ENCODE measurements around the gene SEMA5A.

SEMA5A gene

DNA sequence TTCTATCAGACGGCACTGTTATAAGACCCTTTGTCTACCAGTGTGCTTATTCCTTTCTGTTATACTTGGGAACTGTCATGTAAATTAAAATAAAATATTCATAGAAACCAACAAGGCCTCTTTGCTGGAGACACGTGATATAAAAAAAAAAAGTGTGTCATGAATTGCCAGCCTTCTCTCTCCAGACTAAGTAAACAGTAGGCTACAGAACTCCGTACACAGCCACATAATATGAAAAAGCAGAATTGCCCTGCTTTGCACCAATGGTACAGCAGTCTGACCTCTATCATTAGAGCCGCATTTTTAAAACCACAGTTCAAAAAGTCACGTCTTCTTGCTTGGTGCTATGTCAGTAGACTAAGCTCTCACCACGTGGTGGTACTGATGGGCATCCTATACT is 231.3 kb downstream of the SEMA5A start:
- no peak for DNase-seq

DNA sequence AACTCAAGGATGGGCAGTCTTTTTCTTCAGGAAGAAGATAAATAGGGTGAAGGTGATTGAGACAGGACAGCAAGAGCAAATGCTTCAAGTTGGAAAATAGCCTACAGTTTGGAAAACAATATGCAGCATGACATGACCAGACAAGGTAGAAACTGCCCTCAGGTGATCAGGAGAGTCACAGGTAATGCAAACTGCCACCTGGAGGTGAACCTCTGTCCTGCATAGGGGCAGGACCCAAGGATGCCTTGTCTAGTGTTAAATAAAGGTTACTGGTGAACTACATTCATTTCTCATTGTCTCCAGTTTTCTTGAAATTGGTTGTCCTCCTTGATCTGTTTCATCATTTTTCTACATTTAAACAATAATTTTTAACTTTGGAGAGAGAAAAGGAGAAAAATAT is 232.1 kb downstream of the SEMA5A start:
- DNase-seq = no peak

DNA sequence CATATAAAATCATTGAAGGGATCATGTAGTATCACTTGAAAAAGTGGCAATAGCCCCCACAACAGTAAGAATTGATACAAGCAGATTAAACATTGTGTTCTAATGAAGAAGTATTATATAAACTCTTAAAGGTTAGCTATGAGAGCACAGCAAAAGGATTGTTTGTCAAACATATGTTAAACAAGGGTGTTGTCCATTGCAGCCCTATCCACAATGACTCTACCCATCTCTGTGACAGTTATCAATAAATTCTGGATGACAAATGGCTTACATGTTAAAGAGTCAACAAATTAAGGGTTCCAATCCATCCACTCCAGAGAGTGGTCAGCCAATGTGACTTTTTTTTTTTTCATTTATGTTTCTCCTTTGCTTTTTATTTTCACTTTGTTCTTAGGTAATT is 238.7 kb downstream of the SEMA5A start:
- DNase-seq = no peak

DNA sequence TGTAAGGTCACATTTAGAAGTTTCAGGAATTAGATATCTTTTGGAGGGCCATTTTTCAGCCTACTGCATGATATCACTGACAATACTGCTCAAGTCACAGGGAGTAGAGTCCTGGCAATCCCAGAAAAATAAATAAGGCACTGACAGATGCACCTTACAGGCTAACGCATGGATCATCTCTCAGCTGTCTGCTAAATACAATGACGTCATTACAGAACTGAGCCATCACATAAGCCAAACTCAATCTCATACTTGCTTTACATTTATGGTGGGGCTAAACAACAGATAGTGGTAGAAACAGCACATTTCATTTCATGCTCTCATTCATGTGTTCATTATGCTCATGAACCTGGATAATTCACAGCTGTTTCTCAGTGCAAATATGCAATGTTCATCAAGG is 243.7 kb downstream of the SEMA5A start:
- no peak for DNase-seq

DNA sequence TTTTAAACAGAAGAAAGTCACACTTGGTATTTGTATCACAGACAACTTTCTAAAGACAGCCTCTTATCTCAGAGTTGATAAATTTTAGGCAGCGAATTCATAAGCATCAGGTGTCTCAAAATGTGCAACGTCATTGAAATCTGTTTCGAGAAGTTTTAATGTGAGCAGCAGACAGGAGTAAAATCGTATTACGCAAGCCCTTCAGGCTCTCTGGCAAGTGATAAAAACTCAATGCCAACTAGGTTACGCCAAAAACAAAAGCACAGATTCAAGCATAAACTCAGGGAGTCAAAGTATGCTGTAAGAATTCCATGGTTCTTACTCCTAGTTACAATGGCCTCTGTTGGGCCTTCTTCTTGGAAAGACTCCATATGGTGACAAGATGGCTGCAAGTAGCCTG is 244.7 kb downstream of the SEMA5A start:
- no peak for DNase-seq

DNA sequence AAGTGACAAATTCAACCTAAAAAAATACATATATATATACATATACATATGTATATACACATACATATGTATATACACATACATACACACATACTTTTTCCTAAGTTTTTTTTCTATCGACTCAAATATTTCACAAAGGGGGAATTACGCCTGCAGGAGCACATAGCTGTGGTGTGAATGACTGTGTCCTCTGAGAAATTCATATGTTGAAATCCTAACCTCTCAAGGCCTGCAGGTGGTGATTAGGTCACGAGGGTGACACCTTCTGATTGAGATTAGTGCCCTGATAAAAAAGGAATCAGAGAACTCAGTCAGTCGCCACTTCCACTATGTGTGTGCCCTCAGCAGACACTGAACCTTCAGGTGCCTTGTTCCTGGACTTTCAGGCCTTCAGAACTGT is 248.7 kb downstream of the SEMA5A start:
- no peak for DNase-seq

DNA sequence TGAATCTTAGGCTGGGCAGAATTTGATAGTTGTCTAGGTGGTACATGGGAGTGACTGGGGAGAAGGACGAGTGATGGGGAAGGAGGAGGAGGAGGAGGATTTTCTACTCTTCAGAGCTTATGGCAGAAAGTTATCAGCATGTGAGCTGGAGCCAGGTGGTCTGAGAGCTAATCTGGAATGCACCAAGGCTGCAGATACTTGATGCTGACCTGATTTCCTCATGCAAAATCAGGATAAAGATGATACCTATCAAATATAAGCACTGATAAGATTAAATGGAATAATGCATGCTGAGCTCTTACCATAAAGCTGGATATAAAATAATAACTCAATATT is 250.4 kb downstream of the SEMA5A start:
- DNase-seq = no peak

DNA sequence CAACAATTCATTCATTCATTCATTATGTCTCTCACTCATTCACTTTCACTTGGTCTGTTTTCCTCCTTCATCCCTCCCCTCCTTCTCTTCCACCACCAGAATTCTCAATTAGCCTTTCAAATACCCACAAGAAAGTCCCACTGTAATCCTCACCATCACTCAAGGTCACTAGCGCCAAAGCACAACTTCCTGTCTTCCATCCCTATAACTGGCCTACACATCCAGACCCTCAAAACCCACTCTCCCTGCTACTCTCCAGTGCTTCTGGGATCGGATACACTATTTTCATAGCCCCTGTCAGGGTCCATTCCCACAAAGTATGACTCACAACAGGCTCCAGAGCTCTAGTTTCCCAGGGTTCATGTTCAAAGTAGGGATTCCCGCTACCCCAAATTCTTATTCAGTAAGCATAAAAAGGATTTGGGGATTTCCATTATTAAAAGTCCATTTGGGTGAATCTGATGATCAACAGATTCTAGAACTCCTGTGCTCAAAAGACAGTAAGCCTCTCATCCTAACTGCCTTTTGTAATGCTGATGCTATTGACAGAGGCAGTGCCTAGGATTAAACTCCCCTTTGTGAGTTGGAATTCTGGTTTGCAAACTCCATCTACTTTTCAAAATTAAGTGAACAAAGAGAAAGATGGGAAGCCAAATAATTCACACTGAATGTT is 250.9 kb downstream of the SEMA5A start:
- DNase-seq = no peak

DNA sequence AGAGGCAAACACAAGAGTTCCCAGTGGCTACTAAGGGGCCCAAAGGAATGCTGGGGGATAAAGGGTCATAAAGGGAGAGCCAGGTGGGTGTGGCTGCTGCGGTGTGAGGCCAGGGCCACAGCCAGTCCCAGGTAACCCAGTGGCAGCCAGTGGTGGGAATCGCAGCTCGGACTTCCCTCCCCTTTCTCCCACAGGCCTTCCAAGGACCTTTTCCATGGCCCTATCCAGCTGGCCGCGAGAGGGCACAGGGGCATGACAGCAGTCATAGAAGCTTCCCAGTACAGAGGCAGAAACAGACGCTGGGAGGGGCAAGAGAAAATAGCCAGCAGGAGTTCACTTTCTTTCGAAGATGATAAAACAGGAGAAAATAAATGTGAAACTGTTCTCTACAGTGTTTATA is 257.6 kb downstream of the SEMA5A start:
- DNase-seq = no peak

DNA sequence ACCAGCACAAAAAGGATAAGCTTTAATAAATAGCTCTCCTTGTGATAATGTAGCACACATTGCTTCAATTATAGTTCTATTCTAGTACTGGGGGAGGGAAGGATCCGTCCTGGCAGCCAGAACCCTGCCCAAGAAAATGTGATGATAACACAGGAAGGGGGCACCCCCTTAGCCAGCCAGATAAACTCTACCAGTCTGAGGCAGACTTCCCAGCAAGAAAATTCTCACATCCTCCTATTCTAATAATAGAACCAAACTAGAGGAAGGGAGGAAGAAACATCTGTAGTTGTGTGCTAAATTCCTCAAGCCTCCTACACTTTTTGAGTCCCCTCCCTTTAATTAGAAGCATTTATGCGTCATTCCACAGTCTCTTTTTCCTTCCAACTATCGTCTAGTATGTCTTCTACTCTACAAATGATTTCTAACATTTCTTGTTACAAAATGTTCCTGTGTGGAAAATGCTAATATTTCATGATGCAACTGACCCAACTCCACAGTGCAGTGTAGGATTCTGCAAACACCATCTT is 261.0 kb downstream of the SEMA5A start:
- DNase-seq = no peak

DNA sequence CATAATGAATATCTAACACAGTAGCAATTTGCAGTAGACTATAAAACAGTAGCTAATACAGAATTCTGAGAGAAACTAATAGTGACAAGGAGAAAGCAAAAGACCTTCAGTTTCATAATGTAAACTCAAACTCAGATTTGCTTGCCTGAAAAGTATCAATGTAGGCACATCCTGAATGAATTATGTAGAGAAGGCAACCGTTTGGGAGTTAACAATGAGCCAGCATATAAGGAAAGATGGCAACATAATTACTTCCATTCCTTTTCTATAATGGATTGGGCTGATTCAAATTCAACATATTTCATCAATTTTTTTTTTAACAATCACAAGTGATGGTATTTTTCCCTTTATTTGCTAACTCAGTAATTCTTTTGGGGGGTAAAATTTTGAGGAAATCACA is 261.6 kb downstream of the SEMA5A start:
- no peak for DNase-seq

DNA sequence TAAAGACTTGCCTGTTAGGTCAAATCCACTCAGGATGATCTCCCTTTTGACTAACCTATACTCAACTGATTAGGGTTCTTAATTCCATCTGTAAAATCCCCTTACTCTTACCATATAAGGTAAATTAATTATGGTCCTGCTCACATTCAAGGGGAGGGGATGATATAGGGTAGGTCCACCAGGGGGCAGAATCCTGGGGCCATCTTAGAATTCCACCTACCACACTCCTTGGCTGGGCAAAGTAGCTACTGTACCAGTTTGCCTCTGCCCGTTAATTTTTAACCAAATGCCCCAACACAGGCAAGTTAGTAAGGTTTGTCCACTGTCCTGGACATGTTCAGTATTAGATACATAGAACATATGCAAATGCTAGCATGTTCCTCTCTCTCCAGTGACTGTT is 262.4 kb downstream of the SEMA5A start:
- no peak for DNase-seq

DNA sequence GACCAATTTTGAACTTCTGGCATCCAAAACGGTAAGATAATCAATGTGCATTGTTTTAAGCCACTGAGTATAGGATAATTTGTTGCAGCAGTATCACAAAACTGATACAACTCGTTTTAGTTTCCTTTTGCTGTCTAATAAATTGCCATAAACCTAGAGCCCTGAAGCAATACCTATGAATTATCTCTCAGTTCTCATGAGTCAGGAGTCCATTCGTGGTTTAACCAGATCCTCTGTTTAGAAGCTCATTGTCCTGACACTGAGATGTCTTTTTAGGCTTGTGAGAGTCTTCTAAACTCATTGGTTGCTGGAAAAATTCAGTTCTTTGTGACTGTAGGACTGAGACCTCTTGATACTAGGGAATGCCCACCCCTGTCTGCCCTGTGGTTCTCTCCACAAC is 262.9 kb downstream of the SEMA5A start:
- no peak for DNase-seq

DNA sequence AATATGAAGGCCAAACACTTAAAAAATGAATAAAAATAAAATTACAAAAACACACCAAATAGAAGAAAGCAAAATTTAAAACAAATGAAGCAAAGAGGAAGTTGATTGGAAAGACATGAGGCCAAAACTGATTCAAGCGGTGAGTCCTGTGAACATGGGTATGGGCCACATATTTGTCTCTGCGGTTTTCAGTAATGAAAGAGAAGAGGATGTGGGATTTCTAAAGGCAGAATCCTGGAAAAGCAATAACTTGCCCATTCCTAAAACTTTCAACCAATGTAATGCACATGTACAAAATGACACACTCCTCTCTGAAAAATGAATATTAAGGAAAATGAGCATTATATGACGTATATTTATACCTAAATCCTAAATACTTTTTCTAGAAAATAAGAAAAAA is 263.7 kb downstream of the SEMA5A start:
- DNase-seq = no peak

DNA sequence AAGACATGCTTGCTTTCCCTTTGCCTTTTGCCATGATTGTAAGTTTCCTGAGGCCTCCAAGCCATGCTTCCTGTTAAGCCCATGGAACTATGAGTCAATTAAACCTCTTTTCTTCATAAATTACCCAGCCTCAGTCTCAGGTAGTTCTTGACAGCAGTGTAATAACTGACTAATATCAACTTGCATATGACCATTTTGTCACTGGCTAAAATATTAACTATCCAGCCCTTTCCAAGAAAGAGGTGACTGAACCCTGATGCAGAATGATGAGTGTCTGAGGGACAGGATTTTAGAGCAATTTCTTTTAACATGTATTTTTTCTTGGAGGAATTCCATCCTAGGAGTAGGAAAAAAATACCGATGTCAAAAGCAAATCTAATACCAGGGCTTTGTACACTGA is 266.1 kb downstream of the SEMA5A start:
- DNase-seq = no peak

DNA sequence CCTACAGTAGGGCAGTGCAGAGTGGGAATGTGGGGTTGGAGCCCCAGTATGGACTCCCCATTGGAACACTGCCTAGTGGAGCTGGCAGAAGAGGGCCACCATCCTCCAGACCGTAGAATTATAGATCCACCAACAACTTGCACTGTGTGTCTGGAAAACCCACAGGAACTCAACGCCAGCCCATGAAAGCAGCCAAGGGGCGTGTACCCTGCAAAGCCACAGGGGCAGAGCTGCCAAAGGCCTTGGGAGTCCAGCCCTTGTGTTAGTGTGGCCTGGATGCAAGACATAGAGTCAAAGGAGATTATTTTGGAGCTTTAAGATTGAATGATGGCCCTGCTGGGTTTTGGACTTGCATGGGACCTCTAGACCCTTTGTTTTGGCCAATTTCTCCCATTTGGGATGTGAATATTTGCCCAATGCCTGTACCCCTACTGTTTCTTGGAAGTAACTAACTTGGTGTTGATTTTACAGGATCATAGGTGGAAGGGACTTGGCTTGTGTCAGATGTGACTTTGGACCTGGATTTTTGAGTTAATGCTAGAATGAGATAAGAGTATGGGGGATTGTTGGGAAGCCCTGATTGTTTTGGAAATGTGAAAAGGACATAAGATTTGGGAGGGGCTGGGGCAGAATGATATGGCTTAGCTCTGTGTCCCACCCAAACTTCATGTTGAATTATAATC is 266.8 kb downstream of the SEMA5A start:
- no peak for DNase-seq

DNA sequence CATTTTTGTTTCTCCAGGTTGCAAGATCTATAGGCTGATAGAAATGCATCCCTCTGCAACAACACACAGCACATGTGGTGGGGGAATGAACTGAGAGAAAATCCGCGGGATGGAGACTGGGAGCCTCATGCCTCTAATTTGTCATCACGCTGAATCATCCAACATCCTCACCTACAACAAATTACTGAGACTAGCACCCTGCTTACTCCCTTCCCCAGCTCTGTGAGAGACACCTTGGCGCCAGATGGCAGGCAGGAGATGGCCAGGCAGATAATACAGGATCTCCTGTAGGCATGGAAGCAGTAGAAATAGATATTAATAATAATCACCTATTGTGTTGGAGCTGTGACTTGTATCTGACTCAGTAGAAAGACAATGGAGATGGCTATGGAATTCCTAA is 276.9 kb downstream of the SEMA5A start:
- DNase-seq = no peak

DNA sequence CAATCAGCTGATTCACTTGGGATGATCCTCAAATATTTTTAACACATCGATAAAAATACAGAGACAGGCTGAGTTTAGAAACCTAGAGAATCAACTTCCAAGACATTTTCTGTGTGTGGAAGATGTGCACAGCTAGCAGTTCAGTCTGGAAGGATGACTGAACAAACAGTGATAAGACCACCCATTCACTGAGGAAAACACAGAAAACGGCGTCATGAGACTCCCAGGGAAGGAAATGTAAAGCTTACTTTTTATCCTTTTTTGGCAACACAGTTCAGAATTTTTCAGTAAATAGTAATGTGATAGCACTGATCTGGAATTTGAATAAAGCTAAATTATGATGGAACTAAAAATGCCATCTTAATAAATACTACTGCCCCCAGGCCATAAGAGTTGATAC is 277.6 kb downstream of the SEMA5A start:
- DNase-seq = no peak

DNA sequence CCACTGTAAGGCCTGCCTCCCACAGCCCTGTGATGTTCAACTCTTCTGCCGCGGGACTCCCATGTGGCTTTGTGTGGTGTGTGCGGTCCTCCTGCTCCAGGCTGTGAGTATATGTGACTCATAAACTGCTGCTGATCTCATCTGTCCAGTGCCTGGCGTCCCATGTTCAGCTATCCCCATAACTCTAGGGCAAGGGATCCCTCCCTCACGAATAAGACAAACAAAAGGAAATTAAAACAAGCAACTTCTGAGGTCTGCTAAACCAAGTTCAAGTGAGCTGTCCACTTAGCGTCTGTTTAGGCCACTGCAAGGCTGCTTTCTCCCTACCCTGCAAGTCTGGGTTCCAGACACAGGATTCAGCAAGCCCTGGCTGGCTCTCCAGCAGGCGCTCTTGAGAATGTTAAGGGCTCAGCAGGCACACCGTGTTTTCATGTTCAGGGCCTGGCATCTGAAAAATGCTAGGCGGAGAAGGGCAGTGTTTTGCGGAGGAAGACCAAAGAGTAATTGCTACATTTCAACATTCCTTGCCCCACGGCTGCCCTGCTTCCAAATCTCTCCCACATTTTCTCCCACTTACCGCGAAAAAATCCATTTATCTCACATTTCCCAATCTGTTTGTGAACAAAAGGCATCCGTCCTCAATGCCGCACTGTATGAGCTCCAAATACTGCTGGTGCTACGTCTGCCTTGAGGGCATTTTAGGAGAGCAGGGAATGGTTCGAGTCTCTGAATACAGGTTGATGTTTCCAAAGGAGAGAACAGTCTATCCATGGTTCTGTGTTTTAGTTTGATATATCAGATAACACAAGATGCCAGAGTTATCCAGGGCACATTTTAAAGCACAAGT is 280.2 kb downstream of the SEMA5A start:
- no peak for DNase-seq

DNA sequence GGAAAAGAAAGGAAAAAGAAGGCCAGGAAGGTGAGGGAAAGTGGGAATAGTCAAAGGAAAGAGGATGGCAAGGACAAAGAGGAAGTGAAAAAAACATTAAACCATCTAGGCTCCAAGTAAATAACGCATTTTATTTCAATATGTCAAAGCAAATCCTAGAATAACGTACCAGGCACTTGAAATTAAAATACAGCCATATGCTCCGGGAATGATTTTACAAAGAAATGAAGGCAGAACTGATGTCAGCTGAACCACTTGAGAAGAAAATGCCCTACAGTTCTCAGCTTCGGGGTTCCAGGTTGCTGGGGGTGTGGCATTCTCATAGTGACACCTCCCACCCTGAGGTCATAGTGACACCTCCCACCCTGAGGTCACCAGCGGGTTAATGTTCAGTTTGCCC is 281.6 kb downstream of the SEMA5A start:
- DNase-seq = no peak

DNA sequence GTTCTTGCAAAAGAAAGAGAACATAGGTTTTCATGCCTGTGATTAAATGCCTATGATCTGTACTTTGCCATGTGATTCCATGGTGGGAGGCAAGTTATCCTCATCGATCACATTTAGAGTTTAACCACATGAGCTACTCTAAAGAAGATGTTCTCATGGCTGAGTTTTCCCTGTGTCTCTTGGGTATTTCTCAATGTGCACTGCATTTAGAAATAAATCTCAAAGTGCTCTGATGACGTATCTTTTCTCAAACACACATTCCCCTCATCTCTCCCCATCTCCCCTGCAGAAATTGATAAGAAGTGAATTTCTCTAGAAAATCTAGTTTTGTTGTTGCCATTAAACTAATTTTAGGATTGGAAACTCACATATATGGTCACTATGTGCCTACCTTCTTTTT is 282.2 kb downstream of the SEMA5A start:
- no peak for DNase-seq

DNA sequence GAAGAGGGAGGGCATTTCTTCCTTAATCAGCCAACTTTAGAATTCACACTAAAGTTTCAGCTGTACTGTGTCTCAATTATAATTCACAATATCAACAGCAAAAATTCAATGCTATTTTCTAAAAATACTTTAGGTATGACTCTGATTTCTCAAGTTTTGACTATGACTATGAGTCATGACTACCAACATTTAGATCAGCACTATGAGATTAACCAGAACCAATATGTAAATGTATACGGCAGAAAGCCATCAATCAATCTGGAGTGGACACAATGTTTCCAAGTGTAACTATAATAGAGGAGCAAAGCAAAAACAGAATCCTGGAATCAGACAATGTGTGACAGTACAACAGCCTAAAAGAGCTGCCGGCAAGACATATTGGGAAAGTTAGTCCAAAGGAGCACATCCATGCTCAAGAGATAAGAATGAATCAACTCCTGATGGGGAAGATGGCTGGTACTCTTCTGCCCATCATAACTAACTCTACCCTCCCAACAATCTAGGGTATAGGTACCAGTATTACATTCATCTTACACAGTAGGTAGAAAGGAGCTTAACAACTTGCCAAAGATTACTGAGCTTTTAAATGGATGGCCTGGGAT is 294.4 kb downstream of the SEMA5A start:
- no peak for DNase-seq

DNA sequence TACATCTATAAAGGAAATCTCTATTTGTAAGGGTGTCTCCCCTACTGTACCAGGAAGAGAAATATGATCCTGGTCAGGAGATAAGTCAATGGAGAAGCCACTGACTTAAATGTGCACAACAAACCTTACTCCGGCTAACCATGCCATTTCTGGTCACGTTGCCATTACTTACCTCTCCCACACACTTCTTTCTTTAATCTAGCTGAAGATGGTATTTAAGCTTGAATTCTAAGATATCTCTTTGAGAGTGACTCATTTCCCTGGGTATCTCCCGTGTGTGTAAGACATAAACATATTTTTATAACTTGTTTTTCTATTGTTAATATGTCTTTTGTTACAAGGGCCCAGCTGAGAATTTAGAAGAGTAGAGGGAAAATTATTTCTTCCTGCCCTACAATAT is 296.6 kb downstream of the SEMA5A start:
- no peak for DNase-seq

DNA sequence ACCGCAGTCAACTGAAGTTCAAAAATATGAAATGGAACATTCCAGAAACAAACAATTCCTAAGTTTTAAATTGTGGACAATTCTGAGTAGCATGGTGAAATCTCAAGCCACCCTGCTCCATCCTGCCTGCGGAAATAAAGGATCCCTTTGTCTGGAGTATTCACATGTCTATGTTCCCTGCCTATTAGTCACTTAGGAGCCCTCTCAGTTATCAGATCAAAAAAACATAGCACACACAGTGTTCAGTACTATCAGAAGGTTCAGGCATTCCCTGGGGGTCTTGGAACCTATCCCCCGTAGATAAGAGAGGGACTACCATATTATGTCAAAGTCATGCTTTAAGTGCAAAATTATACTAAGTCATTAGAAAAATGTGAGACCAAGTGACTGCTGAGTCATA is 300.8 kb downstream of the SEMA5A start:
- no peak for DNase-seq

Data from NCI-H2081 treated with DMSO at 0.1 percent for 48 hours (cell line).